Measurements from ENCODE around the gene ZFHX3.
A peak's percentile ranks its signal among the peaks of the same experiment; 100 is the strongest.

Gene ZFHX3

DNA sequence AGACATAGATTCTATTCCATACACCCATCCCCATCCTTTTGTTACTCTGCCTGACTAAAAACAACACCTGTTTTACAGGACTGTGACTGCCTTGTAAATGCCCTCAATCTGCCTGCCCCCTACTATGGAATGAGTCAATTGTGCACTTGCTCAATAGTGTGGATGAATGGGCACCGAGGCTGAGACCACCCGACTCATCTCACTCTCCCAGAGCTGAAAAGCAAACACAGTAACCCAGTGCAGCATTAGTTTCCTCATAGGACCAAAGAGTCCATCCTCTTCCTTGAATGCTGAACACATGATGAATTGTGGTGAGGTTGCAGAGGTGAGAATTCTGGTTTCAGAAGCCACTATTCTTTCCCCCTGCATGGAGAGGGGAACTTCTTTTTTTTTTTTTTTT, 233.7 kb downstream of the ZFHX3 start:
- no peak for DNase-seq

- DNase-seq = no peak
Observed at GRCh38 chr16:72812672-72813071, 235.3 kb downstream of the ZFHX3 start.

DNA sequence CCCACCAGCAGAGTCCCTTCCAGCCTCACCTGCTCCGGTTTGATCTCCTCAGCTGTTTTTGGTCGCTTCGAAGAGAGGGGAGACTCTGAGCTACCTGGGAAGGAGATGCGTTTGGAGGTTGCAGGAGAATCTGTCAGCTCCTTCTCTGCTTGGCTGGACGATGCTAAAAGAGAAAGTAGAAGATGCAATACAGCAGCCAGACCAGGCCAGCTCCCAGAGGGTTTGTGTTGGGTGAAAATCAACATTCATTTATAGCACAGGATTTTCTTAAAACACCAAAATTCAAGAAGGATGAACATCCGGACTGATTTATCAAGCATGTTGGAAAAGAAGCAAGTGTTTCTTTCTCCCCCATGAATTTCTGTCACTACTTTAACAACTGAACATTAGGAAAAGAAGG, 236.1 kb downstream of the ZFHX3 start:
- DNase-seq = no peak

DNA sequence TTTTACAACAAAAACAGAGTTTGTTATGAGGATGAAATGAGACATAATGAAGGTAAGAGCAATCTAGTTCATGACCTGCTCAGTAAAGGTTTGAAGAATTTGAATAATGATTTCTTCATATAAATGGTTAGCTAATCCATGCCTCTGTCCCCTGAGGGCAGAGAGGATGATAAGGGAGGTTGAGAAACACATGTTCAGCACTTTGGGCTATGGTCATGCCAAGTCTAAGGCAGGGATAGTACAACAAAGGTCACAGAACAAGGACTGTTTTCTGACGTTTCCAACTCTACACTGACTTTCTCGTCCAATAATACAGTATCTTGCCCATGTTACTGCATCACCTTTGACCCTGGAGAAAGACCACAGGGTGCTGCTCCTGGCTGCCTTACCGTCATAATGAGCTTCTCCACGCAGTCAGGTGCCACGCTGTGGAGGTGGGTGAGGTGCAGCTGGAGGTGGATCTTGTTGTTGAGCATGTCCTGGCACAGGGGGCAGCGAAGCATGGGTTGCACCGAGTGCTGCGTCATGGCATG, 236.7 kb downstream of the ZFHX3 start:
- no peak for DNase-seq

GRCh38 chr16:72810480-72810879, 237.4 kb downstream of the ZFHX3 start:
- DNase-seq = no peak

DNA sequence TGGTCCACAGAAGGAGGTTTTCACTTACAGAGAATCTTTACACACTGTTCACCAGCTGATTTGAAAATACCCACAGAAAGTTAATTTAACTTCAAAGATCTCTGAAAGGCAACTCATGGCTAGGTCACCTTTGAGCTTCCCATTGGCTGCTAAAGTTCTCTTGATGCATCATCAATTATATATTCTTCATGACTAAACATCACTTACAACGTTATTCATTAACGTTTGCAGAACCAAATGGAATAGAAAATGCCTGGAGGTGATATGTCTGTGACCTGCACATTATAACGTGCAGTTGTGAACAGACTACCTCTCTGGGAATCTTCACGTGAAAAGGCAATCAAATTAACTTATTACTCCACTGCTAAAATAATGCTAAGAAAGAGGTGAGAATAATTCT, 238.5 kb downstream of the ZFHX3 start:
- DNase-seq = no peak

GRCh38 chr16:72808754-72809153, 239.2 kb downstream of the ZFHX3 start:
- DNase-seq = no peak

- no peak for DNase-seq
Observed at GRCh38 chr16:72807245-72807644, 240.7 kb downstream of the ZFHX3 start.

DNA sequence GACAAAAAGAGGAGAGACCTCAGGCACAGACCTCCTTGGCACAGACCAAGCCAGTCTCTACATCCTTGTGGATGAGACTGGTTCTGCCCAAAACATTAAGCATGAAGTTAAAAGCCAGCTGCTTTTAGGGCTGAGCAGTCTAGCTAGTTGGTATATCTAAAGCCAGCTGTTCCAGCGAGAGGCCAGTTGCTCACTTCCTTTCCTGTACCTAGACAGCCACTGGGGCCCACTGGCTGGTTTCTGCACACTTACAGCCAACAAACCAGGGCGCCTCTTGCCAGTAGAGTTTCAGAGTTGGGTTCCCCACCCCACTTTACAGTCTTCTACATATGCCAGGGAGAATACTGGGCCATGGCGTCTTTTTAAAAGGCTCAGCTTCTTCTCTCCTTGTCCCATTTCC, 242.4 kb downstream of the ZFHX3 start:
- DNase-seq = no peak

DNA sequence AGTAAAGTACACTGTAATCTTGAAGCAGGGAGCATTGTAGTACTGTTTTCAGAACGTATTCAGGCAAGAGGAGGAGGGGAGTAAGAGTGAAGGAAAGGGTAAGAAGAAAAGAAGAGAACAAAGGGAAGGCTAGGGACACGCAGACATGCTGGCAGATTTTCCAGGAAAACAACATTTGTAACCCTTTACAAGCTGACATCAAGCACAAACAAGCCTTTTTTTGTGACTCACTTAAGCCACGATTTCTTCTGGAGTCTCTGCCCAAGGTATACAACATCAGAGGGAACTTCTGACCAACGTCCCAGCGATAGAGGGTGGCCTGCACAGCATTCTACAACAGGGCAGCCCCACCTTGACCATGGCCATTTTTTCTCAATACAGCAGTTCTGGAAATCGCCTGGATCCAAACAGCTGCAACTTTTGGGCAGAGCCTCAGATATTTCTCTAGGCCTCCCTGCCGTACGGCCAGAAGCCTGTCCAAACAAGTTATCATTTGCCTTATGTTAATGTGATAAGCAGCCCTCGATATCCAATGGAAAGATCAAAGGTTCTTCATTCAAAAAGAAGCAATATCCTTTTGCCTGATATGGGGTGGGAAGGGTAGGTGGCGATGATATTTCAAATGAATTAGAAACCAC, 247.3 kb downstream of the ZFHX3 start:
- no peak for DNase-seq

- no peak for DNase-seq
Observed at GRCh38 chr16:72798264-72798663, 249.7 kb downstream of the ZFHX3 start.

- DNase-seq = no peak
Observed at GRCh38 chr16:72797621-72798020, 250.3 kb downstream of the ZFHX3 start.

- DNase-seq = no peak
Observed at GRCh38 chr16:72796222-72796621, 251.7 kb downstream of the ZFHX3 start.

DNA sequence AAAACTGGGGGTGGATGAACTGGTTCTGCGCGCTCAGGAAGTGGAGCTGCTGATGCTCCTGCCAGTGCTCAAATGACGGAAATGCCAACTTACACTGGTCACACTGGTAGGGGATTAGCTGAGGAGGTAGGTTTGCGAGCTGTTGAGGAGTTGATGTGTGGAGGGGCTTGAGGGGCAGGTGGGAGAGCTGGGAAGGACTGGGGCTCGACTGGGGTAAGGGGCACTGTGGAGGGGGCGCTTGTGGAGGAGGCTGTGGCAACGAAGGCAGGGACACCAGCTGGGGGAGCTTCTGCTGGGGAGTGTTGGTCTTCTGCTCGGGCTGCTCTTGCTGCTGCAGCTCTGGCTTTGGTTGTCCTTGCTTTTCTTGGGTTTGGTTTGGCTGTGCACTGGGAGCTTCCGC, 252.9 kb downstream of the ZFHX3 start:
- DNase-seq = no peak

GRCh38 chr16:72794319-72794718, 253.6 kb downstream of the ZFHX3 start:
- no peak for DNase-seq

DNA sequence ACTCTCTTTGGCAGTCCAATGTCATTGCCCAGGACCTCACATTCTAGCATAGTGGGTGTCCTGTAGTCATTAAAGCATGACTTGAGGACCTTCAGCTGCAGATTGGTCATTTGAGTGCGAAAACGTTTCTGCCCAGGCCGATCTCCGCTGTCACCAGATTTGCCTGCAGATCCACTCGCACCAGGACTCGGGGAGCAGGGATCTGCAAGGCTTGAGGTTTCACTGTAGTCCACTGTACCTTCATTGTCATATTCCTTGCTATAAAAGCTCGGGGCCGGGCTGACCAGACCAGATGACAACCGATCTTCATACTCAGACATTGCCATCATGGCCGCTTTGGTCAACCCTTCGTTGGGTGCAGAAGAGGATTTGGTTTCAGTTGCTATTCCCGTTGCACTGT, 254.2 kb downstream of the ZFHX3 start:
- DNase-seq = no peak

- DNase-seq = no peak
Observed at GRCh38 chr16:72793017-72793416, 254.9 kb downstream of the ZFHX3 start.

DNA sequence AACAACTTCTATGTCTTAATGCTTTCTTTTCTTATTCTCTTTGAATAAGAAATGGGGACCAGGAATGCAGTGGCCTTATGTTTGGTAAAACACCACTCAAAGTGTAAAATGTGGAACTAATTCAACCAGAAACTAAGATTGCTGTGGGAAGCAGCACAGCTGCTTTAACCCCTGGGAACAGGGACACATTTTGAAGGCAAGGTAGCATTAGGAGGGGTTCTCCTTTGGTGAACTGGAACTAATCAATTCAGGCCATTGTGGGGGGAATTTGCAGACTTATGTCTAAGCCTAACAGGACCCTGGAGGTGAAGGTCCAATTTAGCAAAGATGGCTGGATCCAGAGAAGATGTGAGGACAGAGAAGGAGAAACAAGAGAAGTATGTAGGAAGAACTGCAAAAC, 256.1 kb downstream of the ZFHX3 start:
- DNase-seq = no peak

- no peak for DNase-seq
Observed at GRCh38 chr16:72789921-72790320, 258.0 kb downstream of the ZFHX3 start.

DNA sequence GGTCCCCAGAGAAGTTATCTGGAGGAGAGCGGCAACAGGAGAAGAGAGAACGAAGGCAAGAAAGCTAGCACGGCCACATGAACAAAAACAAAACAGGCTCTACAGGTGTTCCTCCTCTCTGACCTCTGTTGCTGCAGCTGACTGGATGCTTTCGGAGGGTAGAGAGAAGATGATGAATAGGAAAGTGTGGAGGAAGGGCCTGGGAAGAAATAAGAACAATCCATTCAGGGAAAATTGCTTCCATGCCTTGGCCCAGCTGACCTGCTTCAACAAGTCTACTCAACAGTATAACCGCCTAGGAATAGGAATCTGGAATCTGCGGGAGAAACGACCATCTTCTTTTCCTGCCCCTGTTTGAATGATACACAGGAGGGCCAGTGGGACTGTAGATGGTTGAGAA, 258.5 kb downstream of the ZFHX3 start:
- DNase-seq = no peak

DNA sequence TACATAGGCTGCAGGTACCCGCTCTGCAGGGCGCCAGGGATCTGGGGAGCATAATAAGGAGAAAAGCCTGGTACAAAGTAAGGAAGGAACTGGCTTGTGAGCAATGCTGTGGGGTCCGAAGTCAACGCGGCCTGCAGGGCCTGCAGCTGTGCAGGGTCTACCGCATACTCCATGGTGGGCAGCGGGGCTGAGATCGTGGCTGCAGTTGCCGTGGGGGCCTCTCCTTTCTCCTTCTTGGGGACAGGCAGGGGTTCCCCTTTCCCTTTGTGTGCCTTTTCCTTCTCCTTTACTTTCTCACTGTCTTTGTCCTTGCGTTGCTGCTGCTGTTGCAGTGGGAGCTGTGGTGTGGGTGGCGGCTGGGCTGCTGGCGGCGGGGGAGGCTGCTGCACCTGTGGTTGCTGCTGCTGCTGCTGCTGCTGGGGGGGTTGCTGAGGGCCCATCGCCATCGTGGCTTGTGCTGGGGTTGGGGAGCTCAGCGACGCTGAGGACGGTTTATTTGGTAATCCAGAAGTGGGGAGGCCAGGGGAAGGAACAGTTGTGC, 259.6 kb downstream of the ZFHX3 start:
- DNase-seq = no peak

DNA sequence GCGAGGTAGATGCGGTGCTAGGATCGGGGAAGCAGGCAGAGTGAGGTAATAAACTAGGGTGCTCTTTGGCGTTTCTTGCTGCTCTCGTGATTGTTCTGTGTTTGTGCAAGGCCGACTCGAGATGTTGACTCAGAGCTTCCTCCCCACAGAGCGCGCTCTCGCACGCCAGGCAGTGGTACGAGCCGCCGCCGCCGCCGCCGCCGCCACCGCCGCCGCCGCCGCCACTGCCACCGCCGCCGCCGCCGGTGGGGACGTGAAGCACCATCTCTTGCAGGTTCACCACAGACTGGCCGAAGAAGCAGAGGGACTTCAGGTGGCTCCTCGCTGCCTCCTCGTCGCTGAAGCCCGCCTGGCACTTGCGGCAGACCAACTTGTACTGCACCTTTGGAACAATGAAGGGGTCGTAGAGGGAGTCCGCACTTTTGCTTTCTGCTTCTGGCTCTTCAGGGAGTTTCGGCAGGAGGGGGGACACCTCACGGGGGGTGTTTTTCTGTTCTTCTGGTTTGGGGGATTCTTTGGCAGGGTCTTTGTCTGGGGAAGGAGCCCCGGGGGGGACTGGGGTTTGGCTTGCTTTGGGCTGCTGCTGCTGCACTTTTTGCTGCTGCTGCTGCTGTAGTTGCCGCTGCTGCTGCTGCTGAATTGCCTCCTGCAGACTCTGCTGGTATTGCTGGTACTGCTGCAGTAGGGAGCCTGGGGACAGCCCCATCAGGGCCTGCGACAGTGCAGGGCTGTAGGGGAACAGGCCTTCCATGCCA, 260.2 kb downstream of the ZFHX3 start:
- peak; percentile 73 for DNase-seq

- DNase-seq = no peak
Observed at GRCh38 chr16:72787130-72787513, 260.8 kb downstream of the ZFHX3 start.

DNA sequence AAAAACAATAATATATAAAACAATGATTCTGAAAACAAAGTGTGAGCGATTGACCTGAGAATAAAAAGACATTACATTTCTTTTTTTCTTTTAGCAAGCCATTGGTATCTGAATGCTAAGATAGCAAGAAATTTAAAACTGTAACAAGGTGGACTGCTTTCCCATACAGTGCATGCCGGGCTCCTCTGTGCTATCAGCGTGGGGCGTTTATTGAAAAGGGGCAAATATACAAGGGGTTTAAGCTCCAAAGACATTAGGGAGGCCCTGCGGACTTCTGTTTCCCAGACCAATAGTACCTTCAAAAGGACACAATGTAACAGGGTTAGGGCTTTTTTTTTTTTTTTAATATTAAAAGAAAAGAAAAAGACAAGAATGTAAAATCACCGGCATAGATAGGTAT, 261.3 kb downstream of the ZFHX3 start:
- DNase-seq = no peak
